ENCODE results near the gene ALKBH3. TPM values are rescaled to one million over a fixed set of nuclear protein-coding genes. Genes with fewer than 3 reads are reported as not detected.

The ALKBH3 gene
- total RNA-seq, 1 donor: 47.8 TPM

- Histone ChIP-seq H3K27ac (ENCODE audit: low read depth, low read length) (peak overlapping the region; percentile 76), H3K27me3 (ENCODE audit: insufficient read depth, low read length) (no peaks in the 10 kb centered on the region), H3K4me2 (ENCODE audit: insufficient read depth, low read length) (peak overlapping the region; percentile 100), H3K4me3 (ENCODE audit: insufficient read depth, low read length) (peak overlapping the region; percentile 98), H3K9me3 (ENCODE audit: low read depth, low read length) (no peaks in the 10 kb centered on the region), H4K20me1 (ENCODE audit: insufficient read depth, low read length) (no peaks in the 10 kb centered on the region), H3K4me1 (ENCODE audit: insufficient read depth, low read length) (peaks cover 16% of the 10 kb centered on the region), H2AFZ (ENCODE audit: low read length) (peak overlapping the region; percentile 100), H3K36me3 (ENCODE audit: insufficient read depth, low read length) (peaks cover 25% of the 10 kb centered on the region), H3K79me2 (ENCODE audit: insufficient read depth, low read length) (peaks cover 17% of the 10 kb centered on the region)
- no peak for DNase-seq (ENCODE audit: insufficient read length, low spot score, missing footprints)
- TF ChIP-seq CTCF (IDR thresholded peaks at IDR 0.05; ENCODE audit: extremely low read depth, low read depth, low read length): no peak
These were observed 617 bp upstream of the ALKBH3 start for GRCh38 chr11:43879789-43880639.

- H3K36me3 ChIP-seq (ENCODE audit: insufficient read depth, low read length): peaks cover 59% of the 10 kb centered on the region
- H4K20me1 ChIP-seq (ENCODE audit: insufficient read depth, low read length): no peaks in the 10 kb centered on the region
- DNase-seq (ENCODE audit: insufficient read length, low spot score, missing footprints): no peak
These were observed 12.2 kb downstream of the ALKBH3 start for GRCh38 chr11:43892851-43893250.

GRCh38 chr11:43894546-43894945, 13.9 kb downstream of the ALKBH3 start:
- TF ChIP-seq CTCF (IDR thresholded peaks at IDR 0.05; ENCODE audit: extremely low read depth, low read depth, low read length): no peak
- no peaks in the 10 kb centered on the region for H3K27me3 ChIP-seq (ENCODE audit: insufficient read depth, low read length)
- DNase-seq (ENCODE audit: insufficient read length, low spot score, missing footprints): no peak
- H4K20me1 ChIP-seq (ENCODE audit: insufficient read depth, low read length): no peaks in the 10 kb centered on the region
- no peak overlapping the region for H2AFZ ChIP-seq (ENCODE audit: low read length)
- H3K9me3 ChIP-seq (ENCODE audit: low read depth, low read length): no peaks in the 10 kb centered on the region
- no peaks in the 10 kb centered on the region for H3K79me2 ChIP-seq (ENCODE audit: insufficient read depth, low read length)
- H3K4me1 ChIP-seq (ENCODE audit: insufficient read depth, low read length): no peaks in the 10 kb centered on the region
- H3K36me3 ChIP-seq (ENCODE audit: insufficient read depth, low read length): peaks cover 60% of the 10 kb centered on the region
- no peak overlapping the region for H3K27ac ChIP-seq (ENCODE audit: low read depth, low read length)
- H3K4me3 ChIP-seq (ENCODE audit: insufficient read depth, low read length): no peak overlapping the region
- H3K4me2 ChIP-seq (ENCODE audit: insufficient read depth, low read length): no peak overlapping the region

More at GRCh38 chr11:43892851-43893250, 12.2 kb downstream of the ALKBH3 start:
- no peak overlapping the region for H3K27ac ChIP-seq (ENCODE audit: low read depth, low read length)
- no peak for TF ChIP-seq CTCF (IDR thresholded peaks at IDR 0.05; ENCODE audit: extremely low read depth, low read depth, low read length)
- H2AFZ ChIP-seq (ENCODE audit: low read length): no peak overlapping the region
- no peak overlapping the region for H3K4me2 ChIP-seq (ENCODE audit: insufficient read depth, low read length)
- no peaks in the 10 kb centered on the region for H3K27me3 ChIP-seq (ENCODE audit: insufficient read depth, low read length)
- H3K9me3 ChIP-seq (ENCODE audit: low read depth, low read length): no peaks in the 10 kb centered on the region
- no peak overlapping the region for H3K4me3 ChIP-seq (ENCODE audit: insufficient read depth, low read length)
- no peaks in the 10 kb centered on the region for H3K4me1 ChIP-seq (ENCODE audit: insufficient read depth, low read length)
- no peaks in the 10 kb centered on the region for H3K79me2 ChIP-seq (ENCODE audit: insufficient read depth, low read length)

- H3K27ac ChIP-seq (ENCODE audit: low read depth, low read length): no peak overlapping the region
- no peaks in the 10 kb centered on the region for H3K27me3 ChIP-seq (ENCODE audit: insufficient read depth, low read length)
- no peak for TF ChIP-seq CTCF (IDR thresholded peaks at IDR 0.05; ENCODE audit: extremely low read depth, low read depth, low read length)
- H3K4me1 ChIP-seq (ENCODE audit: insufficient read depth, low read length): no peaks in the 10 kb centered on the region
- H3K79me2 ChIP-seq (ENCODE audit: insufficient read depth, low read length): no peaks in the 10 kb centered on the region
- no peak overlapping the region for H3K4me3 ChIP-seq (ENCODE audit: insufficient read depth, low read length)
- H3K36me3 ChIP-seq (ENCODE audit: insufficient read depth, low read length): peaks cover 54% of the 10 kb centered on the region
- DNase-seq (ENCODE audit: insufficient read length, low spot score, missing footprints): no peak
- H4K20me1 ChIP-seq (ENCODE audit: insufficient read depth, low read length): no peaks in the 10 kb centered on the region
- H2AFZ ChIP-seq (ENCODE audit: low read length): no peak overlapping the region
- H3K9me3 ChIP-seq (ENCODE audit: low read depth, low read length): no peaks in the 10 kb centered on the region
- H3K4me2 ChIP-seq (ENCODE audit: insufficient read depth, low read length): no peak overlapping the region
These were observed 15.0 kb downstream of the ALKBH3 start for GRCh38 chr11:43895601-43896000.

Data from osteoblast (primary cell).